ENCODE measurements around the gene USP10.

Gene USP10

GRCh38 chr16:84823484-84823883, 123.7 kb downstream of the USP10 start:
- DNase-seq (ENCODE audit: low spot score), result no peak

DNA sequence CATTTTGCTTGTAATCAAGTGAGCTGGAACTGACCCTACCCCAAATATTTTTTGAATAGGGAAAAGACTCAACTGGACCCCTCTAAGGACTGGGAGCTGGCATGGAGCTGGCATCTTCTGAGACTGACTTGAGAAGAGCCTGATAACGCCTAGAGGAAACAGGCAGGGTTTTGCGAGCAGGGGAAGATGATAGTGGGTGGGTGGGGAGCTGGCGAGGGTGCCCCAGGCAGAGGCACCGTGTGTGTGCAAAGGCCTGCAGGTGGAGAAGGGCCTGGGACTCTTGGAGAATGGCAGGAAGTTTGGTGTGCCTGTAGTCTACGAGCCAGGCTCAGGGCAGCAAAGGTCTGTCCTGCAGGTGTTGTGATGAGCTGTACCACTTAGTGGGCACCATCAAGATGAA, 124.1 kb downstream of the USP10 start:
- DNase-seq (ENCODE audit: low spot score), result no peak

- DNase-seq (ENCODE audit: low spot score), result no peak
Measured at GRCh38 chr16:84825896-84826557, 126.2 kb downstream of the USP10 start.

DNA sequence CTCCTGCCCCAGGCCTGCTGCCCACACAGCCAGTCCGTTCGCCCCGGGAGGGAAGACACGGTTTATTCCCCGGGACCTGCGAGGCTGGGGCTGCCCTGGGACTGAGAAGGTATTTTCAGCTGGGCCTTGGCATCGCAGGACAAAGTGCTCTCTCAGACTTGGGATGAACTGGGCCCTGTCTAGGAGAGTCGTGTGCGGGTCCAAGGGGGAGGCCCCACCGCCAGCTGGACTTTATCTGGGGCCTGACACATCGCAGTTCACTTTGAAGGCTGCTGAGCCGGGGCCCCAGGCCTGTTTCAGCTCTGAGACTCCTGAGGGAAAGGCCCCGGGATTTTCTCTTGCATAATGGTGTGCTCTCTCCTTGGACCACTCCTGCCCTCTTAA, 126.8 kb downstream of the USP10 start:
- DNase-seq (ENCODE audit: low spot score), result no peak

DNA sequence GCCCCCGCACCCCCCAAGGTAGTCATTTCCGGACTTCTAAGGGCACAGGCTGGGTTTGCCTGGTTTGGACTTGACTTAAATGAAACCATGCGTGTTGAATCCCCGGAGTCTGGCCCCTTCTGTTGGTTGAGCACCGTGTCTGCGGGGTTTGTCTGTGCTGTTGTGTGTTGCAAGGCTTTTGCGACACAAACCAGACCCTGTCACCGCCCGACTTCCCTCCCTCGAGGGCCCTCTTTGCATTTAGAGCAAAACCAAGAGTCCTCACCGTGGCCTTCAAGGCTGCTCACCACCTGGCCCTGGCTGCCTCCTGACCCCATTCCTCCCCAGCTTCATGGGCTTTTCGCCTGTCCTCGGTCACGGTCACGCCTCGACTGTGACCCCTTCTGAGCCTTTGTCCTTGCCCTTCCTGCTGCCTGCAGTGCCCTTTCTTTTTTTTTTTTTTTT, 127.4 kb downstream of the USP10 start:
- no peak for DNase-seq (ENCODE audit: low spot score)

DNA sequence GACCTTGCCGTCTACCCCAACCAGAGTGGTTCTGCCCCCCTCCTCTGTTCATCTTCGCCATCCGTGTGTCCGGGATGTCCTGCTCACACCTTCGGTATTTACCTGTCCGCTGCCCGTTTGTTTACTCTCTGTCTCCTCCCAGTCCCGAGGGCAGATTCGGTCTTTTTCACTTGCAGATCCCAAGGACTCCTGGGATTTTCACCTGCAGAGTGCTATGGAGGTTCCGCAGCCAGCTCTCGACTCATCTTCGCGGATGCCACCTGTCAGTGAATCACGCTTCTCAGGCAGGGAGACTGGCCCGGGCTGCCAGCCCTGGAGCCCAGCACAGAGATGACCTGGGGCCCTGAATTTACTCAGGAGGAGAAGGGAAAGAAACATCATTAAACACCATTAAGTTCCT, 128.1 kb downstream of the USP10 start:
- no peak for DNase-seq (ENCODE audit: low spot score)

DNA sequence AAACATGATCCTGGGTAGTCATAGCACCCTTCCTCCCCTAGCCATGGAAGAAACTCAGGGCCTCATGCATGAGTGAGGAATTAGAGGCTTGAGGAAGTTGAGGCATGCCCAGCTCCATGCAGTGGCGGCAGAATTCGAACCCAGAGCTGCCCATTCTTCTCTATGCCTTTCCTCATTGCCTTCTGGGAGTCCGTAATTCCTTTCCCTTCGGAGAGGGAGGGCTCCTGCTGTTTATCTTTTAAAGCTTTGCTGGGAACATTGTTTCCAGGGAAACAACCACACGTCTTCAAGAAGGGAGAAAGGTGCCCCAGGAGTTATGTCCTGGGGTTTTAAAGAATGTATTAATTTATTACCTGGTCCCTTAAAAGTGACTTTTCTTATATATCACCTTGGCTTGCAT, 128.5 kb downstream of the USP10 start:
- no peak for DNase-seq (ENCODE audit: low spot score)

Data from germinal center (tissue), 1 donor.